ENCODE data around the gene MORN4.

The MORN4 gene

GRCh38 chr10:97667463-97667862 lies 34.2 kb upstream of the MORN4 start:
- TF ChIP-seq CTCF (IDR thresholded peaks at IDR 0.05), result no peak

- no peak for TF ChIP-seq CTCF (IDR thresholded peaks at IDR 0.05)
These were observed 33.7 kb upstream of the MORN4 start for GRCh38 chr10:97666992-97667391.

- no peak for TF ChIP-seq CTCF (IDR thresholded peaks at IDR 0.05)
These were observed 31.1 kb upstream of the MORN4 start for GRCh38 chr10:97664282-97664850.

- TF ChIP-seq CTCF (IDR thresholded peaks at IDR 0.05), result no peak
These were observed 26.3 kb upstream of the MORN4 start for GRCh38 chr10:97659589-97659988.

- TF ChIP-seq CTCF (IDR thresholded peaks at IDR 0.05), result no peak
These were observed 23.5 kb upstream of the MORN4 start for GRCh38 chr10:97656777-97657176.

GRCh38 chr10:97651773-97652172 lies 18.5 kb upstream of the MORN4 start:
- no peak for TF ChIP-seq CTCF (IDR thresholded peaks at IDR 0.05)

- TF ChIP-seq CTCF (IDR thresholded peaks at IDR 0.05), result no peak
These were observed 17.4 kb upstream of the MORN4 start for GRCh38 chr10:97650726-97651125.

Measured in LNCAP (cell line).